Esophagus squamous epithelium (tissue), 4 donors: ENCODE results near the gene POU2F2.

Experiments
- CTCF ChIP-seq, 6 experiments: fragments of 450-650 bp in 4 of 6; fragments of 200-600 bp in 2 of 6; sonication (generic) in 2 of 6; IDR thresholded peaks; one replicate each; pipeline ENCODE4 v1.5.1; 2016 to 2019; ENCODE audit warnings: antibody characterized with exemption in 6 of 6, mild to moderate bottlenecking in 4 of 6, moderate library complexity in 4 of 6
- POLR2A ChIP-seq, 4 donors: fragments of 450-650 bp; IDR thresholded peaks; one replicate each; pipeline ENCODE4 v1.6.1; 2017; ENCODE audit warnings: antibody characterized with exemption in 4 of 4, mild to moderate bottlenecking in 4 of 4, moderate library complexity in 3 of 4

- no peak for TF ChIP-seq CTCF (IDR thresholded peaks at IDR 0.05)
- TF ChIP-seq POLR2A (IDR thresholded peaks at IDR 0.05) = no peak
Measured at GRCh38 chr19:42086188-42086736, 46.0 kb downstream of the POU2F2 start.
